Glomerular visceral epithelial cell (primary cell): ENCODE results near the gene SCLT1.

Experiments
- DNase-seq: peaks from one replicate; pipeline ENCODE4 v3.0.0-alpha.2; 2016; ENCODE audit errors: extremely low spot score

Gene SCLT1

DNA sequence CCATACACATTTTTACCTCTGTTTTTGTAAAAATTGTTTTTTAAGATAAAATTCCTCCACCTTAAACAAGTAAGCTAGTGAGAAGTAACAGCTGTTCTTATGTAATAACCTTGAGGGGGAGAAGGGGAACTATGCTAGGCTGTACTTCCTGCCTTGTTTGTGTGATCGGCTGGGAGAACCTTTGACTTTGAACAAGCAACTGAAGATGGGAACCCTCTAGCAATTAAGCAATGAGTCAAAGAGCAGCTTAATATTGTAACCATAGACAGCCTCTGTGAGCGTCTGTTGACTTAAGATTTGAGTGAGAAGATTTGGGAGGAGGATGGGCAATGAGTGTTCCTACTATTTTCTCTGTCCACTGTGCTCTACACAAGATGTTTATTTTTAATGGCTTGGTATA is 135.1 kb downstream of the SCLT1 start:
- DNase-seq: no peak

DNA sequence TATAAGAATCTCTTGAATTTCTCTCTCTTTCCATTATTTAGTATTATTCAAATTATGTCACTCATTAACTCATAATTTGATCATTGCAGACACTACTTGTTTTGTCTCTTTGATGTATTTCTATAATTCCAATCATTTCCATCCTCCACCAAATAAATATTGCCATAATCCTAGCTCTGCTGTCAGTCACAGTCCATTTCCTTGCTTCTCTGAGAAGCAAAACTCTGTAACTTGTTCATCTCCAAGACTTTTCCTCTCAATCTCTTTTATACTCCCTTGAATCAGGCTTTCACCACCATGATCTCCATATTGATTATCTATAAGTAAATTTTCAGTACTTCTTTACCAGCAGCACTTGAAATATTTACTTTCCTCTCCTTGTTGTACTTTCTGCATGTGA is 135.9 kb downstream of the SCLT1 start:
- no peak for DNase-seq

DNA sequence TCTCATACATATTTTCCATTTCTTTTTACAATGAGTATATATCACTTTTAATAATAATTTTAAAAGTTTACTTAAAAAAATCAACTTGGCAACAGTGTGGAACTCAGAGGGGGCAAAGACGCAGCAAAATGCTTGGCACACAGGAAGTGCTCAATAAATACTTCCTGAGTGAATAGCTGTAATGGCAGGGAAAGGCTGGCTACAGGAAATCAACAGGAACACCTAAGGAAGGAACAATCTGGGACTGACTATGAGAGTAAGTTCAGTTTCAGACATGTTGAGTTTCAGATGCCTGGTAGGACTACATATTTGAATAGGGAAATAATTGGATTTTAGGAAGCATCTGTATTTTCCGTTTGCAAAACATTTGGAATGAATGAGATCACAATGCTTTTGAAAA is 137.6 kb downstream of the SCLT1 start:
- no peak for DNase-seq

DNA sequence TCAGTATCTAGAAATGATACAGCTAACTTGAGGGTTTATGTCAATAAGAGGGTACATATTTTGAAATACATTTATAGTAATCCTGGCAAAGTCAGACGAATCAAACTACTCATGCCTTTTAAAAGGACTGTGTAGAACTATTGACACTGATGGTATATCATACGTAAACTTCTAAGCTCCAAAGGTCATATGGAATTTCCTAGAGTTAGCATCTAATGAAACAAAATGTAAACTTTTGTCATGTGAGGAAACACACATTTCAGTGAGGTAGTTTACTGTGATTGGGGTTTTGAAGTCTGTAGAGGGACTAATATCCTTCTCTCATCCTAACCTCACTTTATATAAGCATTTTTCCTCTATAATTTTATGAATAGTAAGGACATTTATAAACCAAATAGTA is 138.4 kb downstream of the SCLT1 start:
- DNase-seq: no peak

DNA sequence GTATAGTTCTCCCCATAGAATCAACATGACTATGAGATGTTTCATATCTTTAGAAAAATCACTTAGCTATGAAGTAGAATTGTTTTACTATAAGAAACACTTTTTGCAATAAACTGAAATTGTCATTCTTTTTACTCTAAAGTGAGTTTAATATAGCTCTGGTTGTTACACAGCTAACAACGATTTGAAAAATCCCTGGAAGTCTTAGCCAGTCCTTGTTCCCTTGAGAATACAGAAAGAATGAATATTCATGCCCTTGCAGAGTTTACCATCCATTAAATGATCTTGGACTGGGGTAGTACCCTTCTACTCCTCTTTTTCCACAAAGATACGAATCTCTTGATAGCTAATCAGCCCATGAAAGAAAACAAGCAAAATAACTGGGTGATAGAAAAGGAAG is 142.0 kb downstream of the SCLT1 start:
- DNase-seq: no peak

DNA sequence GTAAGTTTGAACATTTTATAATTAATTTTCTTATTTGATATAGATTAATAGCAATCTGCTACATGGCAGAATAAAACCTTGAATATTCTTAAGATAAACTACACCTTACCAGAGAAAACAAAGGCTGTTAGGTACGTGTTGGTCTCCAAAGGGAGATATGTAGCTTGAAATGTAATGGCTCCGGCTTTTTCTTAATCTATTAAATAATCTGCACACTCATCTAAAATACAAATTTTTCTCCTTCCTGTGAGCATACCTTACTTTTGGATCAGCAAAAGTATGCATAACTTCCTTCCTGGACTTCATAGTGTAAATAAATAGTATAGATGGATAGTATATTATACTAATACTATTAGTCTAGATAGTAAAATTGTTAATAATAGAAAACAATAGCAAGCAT is 142.5 kb downstream of the SCLT1 start:
- DNase-seq: no peak

DNA sequence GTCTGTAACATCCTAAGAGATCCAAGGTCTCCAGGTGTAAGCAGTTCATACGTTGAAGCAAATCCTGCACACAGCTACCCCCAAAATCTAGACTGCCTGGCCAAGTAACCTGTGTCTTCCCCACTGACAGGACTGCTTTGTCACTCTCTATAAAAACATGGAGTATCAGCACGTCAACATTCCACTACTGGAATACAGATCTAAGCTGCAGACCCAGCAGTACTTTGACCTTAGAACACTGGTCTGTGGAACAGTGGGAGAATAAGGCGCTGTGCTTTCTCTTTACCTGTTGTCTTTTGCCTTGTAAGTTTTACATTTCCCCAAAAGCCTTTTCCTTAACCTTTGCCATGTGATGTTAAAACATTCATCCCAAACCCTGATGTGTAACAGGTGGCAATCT is 146.4 kb downstream of the SCLT1 start:
- no peak for DNase-seq

DNA sequence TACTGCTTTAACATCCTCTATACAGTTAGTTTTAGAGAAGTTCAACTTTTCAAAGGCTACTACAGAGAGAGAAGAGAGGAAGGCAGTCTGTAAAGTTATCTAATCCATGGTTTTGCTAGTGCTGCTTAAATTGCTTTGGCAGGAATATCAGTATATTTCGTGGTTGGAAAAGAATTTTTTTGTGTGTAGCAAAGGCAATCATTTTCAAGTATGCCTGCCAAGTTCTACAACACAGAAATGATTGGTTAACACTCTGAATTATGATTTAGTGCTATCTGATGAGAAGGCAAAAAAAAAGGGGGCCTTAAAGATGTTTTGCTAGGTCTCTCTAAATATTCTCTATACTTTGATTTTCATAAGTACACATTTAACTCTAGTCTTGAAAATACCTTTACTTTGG is 150.7 kb downstream of the SCLT1 start:
- no peak for DNase-seq

DNA sequence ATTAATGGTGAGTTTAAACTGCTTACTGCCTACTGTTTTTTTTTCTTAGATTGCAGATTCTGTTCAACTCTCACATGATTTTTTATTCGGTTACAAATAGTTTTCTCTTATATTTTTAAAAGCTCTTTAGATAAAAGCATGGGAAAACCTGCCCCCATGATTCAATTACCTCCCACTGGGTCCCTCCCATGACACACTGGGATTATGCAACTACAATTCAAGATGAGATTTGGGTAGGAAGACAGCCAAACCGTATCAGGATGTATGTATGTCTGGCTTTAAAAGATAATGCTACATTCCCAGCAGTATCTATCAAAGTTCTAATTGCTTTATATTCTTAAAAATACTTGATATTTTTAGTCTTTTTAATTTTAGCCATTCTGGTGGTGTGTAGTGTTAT is 152.4 kb downstream of the SCLT1 start:
- no peak for DNase-seq

DNA sequence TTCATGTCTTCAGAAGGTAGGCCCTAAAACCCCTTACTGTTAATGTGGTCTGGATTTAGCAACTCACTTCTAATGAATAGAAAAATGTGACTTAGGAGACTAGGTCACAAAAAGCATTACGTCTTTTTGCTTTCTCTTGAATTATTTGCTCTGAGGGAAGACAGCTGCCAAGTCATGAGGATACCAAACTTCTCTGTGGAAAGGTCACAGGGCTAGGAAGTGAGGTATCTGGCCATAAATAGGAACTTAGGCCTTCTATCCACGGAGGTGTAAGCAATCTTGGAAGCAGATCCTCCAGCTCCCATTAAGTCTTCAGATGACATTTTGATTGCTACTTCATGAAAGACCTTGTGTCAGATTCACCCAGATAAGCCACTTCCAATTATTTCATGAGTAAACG is 163.3 kb downstream of the SCLT1 start:
- DNase-seq: no peak

DNA sequence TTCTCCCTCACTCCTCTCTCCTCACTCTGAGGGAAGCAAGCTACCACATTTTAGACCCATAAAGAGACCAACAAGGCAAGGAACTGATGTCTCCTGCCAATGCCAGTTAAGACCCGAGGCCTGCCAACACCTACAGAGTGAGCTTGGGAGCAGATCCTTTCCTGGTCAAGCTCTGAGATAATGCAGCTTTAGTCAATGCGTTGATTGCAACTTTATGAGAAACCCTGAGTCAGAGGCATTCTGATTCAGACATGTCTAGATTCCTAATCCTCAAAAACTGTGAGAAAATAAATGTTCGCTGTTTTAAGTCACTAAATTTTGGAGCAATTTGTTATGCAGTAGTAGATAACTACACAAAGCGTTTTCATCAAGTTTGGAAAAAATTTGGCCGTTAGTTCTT is 168.4 kb downstream of the SCLT1 start:
- DNase-seq: no peak

DNA sequence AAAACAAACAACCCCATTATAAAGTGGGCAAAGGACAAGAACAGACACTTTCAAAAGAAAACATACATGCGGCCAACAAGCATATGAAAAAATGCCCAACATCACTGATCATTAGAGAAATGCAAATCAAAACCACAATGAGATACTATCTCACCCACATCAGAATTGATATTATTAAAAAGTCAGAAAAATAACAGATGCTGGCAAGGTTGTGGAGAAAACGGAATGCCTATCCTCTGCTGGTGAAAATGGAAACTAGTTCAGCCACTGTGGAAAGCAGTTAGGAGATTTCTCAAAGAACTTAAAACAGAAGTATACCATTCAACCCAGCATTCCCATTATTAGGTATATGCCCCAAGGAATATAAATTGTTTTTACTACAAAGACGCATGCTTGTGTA is 171.4 kb downstream of the SCLT1 start:
- no peak for DNase-seq

DNA sequence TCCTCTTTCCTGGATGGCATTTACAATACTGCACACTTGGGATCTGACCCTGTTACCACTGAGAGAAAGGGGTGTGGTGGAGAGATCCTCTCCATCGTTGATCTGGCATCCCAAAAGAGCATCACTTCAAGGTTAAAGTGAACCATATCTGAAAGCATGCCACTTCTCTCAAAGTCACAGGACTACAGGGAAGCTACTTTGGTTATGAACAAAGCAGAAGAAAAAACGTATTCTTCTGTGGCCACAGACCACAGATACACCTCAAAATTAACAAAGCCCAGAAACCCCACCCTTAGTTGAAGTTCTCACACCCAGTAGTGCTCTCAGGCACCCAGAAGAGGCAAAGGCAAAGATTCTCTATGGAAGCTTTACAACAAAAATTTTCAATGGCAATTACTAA is 175.6 kb downstream of the SCLT1 start:
- DNase-seq: no peak

DNA sequence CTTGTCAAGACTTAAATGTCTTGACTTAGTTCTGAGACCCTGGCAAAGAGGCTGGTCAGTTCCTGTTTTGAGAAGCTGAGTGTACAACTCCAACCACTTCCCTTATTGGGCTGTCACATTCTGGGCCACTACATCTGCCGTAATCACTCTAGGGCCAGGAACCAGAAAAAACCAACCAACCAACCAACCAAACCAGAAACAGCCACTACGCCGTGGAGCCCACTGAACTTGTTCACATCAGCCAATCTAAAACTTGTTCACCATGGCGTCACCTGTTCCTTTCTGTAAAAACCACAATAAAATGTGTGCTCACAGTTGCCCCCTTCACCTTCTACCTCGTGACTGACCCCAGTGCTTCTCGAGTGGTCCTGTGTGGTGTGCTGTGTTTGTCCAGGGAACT is 176.5 kb downstream of the SCLT1 start:
- no peak for DNase-seq

DNA sequence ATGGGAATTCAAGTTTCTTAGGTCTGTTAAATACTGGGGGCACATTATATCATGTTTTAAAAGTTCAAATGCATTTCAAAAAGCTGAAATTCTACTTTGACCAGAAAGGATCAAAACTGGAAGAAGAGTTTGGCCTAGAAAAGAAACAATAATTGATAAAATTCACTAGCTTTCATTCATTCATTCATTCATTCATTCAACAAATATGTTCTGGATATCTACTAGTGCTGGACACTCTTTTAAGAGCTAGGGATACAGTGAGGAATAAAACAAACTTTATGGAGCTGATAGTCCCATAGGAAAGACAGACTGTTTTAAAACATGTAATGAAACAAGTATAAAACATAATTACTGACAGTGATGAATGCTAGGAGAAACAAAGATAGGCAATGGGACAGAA is 177.8 kb downstream of the SCLT1 start:
- no peak for DNase-seq

DNA sequence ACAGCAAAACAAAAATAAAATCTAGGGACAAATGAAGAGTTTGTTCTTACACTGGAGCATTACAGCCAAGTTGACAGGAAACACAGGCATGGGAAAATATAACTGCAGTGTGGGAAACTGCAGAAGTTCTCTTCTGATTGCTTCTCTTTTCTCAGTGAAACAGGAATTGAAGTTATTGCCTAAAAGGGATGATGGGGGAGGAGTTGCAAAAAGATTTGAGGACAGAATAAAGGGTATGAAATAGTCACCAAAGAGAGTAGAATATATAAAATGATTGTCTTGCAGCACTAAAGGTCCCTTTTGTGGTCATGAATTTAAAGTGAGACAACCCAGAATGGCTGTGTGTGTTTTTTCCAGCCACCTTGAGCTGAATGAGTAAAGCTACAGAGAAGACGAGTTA is 180.1 kb downstream of the SCLT1 start:
- DNase-seq: no peak

DNA sequence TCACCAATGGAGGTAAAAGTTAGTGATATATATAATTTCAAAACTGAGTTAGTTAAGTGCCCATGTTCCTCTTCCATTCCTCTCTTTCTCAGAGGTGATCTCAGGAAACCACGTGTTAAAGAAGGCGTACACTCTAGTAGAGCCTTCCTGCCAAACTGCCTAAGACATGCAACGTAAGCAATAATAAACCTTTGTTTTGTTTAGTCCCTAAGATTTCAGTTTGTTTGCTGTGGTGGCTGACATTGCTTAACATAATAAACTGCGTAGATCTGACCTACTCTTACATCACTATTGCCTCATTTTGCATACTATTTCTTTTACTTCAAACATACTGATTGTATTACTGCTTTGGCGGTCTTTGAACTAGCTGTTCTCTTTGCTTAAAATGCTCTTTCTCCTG is 184.6 kb downstream of the SCLT1 start:
- DNase-seq: no peak

DNA sequence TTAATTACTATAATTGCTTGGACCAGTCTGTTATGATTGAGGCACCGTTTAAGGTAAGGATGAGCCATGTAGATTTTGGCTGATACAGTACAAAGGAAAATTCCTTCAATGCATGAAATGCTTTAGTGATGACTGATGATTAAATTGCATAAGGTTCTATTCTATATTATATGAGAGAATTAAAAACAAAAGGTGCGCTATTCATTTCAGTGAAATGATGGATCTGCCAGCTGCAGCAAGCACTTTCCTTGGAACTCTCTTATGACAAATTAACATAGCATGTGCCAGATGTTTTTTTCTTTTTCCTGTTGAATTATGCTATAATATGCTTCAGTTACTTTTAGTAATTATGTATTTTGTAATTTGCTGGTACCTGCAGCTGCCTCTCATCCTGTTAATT is 185.4 kb downstream of the SCLT1 start:
- no peak for DNase-seq

DNA sequence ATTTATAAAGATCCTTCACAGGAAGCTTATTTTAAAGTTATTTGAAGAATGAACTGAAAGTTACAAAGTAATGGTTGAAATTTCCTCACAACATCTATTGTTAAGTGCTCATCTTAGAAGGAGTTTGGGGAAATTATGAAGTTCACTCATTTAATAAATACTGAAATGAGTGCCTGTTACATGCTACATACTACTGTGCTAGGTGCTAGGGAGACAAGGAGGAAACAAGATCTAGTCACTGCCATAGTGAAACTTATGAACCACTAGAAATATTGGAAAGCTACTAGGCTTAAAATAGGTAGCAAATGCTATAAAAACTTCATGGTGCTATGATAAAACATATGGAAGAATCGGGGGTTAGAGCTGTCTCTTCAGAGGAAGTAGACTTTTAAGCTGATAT is 186.8 kb downstream of the SCLT1 start:
- DNase-seq: no peak

DNA sequence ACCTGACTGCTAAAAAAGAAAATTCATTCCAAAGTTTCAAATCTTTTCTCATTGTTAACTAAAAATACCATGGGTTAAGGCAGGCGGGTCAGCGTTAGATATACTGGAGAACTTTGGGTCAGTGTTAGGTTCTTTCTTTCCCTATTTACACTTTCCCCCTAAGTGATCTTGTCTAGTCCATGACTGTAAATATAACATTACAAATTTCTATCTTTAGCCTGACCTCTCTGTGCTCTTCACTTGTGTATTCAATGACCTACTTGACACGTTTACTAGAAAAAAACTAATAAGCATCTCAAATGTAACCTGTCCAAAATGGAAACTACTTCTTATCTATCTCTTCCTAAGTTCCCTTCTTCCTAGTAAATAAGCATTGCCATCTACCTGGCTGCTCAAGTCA is 188.5 kb downstream of the SCLT1 start:
- DNase-seq: no peak

DNA sequence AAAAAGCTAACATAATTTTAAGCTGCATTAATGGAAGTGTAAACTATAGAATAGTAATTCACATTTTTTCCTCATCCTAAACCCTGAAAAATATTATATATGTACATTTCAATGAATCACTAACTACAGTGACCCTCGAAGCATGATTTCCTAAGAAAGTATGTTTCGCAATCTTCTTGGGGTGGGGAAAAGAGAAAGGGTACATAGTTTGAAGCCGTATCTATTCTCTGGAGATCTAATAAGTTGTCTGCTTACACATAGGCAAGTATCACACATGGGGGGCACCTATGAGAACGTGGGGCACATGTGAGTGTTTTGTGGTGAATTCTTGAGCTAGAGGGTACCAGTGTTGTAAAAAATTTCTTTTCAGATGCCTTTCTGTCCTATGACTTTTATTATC is 212.7 kb downstream of the SCLT1 start:
- no peak for DNase-seq

DNA sequence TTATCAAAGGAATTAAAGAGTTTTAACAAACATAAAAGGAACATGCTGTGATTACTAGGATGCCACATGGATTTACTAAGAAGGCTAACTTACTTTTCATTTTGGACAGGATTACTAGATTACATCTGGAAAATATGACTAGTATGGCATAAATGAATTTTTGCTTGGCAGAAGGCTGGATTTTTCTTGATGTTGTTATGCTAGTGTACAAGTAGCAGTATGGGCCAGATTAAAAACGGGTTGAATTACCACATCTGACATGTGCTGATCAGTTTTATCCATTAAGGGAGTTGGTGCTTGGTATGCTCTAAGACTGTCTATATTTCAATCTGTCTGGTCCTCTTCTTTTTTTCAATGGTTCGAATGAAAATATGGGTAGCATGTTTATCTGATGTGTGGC is 213.4 kb downstream of the SCLT1 start:
- no peak for DNase-seq

DNA sequence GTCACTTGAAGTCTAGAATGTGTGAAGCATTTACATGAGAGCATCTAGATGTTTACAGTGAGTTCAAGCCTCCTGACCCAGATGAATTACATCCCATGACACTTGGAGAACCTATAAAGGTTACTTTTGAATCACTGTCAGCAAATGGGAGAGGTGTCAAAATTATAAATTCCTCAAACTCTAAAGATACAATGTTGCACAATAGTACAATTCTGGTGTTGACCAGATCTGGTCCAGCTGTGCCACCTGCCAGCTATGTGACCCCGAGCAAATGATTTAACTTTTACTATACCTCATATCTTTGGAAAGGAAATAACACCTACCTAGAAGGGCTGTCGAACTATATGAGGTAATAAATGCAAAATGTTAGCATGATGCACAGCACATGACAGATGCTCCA is 214.1 kb downstream of the SCLT1 start:
- no peak for DNase-seq

DNA sequence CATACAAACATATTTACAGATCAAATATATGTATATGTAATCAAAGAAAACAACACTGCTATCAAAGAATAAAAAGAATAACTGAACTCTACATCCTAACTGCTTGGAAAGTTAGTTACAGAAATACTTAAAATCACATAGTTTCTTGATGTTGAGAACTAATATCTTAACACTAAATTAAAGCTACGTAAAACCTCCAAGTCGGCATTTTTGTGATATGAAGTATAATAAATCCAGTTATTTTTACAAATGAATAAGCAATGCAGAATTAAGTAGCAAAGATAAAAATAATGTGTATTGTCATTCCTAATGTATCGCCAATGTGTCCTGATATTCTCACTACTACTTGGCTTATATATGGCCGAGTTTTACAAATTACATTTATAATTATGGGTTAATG is 215.4 kb downstream of the SCLT1 start:
- DNase-seq: no peak

DNA sequence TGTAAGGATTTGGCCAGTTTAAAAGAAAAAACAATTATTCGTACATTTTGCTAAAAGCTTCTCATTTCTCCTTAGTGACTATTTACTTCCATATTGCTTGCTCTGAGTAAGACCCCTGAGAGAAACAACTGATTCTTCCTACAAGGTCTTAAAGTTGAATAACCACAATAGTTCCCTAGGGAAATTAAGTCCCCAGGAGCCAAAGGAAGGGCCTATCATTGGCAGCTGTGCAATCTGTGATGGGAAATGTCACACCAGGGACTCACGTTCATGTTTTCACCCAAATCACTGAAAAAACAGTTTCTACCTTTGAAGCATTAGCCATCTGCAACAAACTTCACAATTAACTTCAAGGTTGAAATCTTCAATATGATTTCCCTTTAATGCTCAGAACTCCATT is 217.1 kb downstream of the SCLT1 start:
- no peak for DNase-seq
